Stomach (tissue), 4 donors: Measurements from ENCODE around the gene WWOX.

Experiments
- EP300 ChIP-seq: sonication (generic); formaldehyde crosslinking; IDR thresholded peaks from one replicate; pipeline ENCODE4 v1.6.1; 2017; ENCODE audit warnings: antibody characterized with exemption
- POLR2A ChIP-seq, 4 donors: fragments of 450-650 bp; IDR thresholded peaks; one replicate each; pipeline ENCODE4 v1.6.1; 2016; ENCODE audit warnings: antibody characterized with exemption in 4 of 4, control low read depth in 2 of 4, mild to moderate bottlenecking in 1 of 4, moderate library complexity in 1 of 4
- POLR2AphosphoS5 ChIP-seq, 3 donors: sonication (generic); formaldehyde crosslinking; IDR thresholded peaks; one replicate each; pipeline ENCODE4 v1.6.1; 2016; ENCODE audit warnings: antibody characterized with exemption in 3 of 3
- TF ChIP-seq, protein P1 (sequence below), 7 experiments: fragments of 450-650 bp in 4 of 7; fragments of 200-600 bp in 3 of 7; sonication (generic) in 3 of 7; IDR thresholded peaks; one replicate each; pipeline ENCODE4 v1.5.1; 2016 to 2019; ENCODE audit warnings: antibody characterized with exemption in 7 of 7, control low read depth in 2 of 7, mild to moderate bottlenecking in 1 of 7

DNA sequence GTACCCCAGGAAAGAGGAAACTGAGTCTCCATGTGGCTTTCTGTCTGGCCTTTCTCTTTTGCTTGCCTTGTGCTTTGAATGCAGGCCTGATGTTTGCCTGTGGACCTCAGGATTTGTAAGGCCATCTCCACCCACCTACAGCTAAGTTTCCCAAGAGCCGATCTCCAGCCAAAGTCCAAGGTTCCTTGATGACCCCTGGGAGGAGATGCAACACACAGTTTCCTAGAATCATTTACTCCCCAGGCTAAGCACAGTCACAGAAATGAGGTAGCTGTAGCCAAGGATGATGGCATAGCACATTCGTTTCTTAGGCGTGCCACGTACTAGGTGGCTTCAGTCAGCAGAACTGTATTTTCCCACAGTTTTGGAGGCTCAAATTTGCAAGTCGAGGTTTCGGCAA lies 905.6 kb downstream of the WWOX start:
- TF ChIP-seq, protein P1, sequence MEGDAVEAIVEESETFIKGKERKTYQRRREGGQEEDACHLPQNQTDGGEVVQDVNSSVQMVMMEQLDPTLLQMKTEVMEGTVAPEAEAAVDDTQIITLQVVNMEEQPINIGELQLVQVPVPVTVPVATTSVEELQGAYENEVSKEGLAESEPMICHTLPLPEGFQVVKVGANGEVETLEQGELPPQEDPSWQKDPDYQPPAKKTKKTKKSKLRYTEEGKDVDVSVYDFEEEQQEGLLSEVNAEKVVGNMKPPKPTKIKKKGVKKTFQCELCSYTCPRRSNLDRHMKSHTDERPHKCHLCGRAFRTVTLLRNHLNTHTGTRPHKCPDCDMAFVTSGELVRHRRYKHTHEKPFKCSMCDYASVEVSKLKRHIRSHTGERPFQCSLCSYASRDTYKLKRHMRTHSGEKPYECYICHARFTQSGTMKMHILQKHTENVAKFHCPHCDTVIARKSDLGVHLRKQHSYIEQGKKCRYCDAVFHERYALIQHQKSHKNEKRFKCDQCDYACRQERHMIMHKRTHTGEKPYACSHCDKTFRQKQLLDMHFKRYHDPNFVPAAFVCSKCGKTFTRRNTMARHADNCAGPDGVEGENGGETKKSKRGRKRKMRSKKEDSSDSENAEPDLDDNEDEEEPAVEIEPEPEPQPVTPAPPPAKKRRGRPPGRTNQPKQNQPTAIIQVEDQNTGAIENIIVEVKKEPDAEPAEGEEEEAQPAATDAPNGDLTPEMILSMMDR (IDR thresholded peaks at IDR 0.05): no peak
- no peak for TF ChIP-seq POLR2A (IDR thresholded peaks at IDR 0.05)
- TF ChIP-seq POLR2AphosphoS5 (IDR thresholded peaks at IDR 0.05): no peak
- no peak for TF ChIP-seq EP300
